K562 (cell line): ENCODE data around the gene NMRK1.

Source experiments
- GATAD2B ChIP-seq: fragments of 450-650 bp; IDR thresholded peaks from 2 replicates; pipeline ENCODE4 v1.6.1; 2017; ENCODE audit warnings: mild to moderate bottlenecking, borderline replicate concordance
- MYBL2 ChIP-seq, 2 experiments: fragments of 450-650 bp in 1 of 2; sonication (generic) in 1 of 2; formaldehyde crosslinking in 1 of 2; IDR thresholded peaks; 2 replicates each; pipeline versions ENCODE4 v1.6.1 to v1.8.1; 2017 to 2022; ENCODE audit warnings: borderline replicate concordance in 1 of 2, inconsistent platforms in 1 of 2, low read depth in 1 of 2, mild to moderate bottlenecking in 1 of 2, missing genetic modification reagents in 1 of 2, moderate library complexity in 1 of 2
- PCBP1 ChIP-seq: fragments of 200-400 bp; formaldehyde crosslinking; IDR thresholded peaks from 2 replicates; pipeline ENCODE4 v1.6.1; 2018; ENCODE audit warnings: mild to moderate bottlenecking, low read depth, low read length; ENCODE audit not compliant: poor library complexity, severe bottlenecking
- PHF20 ChIP-seq: fragments of 450-650 bp; IDR thresholded peaks from 2 replicates; pipeline ENCODE4 v1.6.1; 2018; ENCODE audit not compliant: partially characterized antibody
- SIRT6 ChIP-seq: IDR thresholded peaks from one replicate; pipeline ENCODE4 v1.6.1; 2012; ENCODE audit warnings: low read depth, mild to moderate bottlenecking, control low read depth, inconsistent platforms, low read length, moderate library complexity
- SPI1 ChIP-seq: IDR thresholded peaks from 2 replicates; pipeline ENCODE4 v1.6.1; 2011; ENCODE audit warnings: low read depth, low read length, control low read depth, borderline replicate concordance
- SREBF2 ChIP-seq: sonication (generic); formaldehyde crosslinking; IDR thresholded peaks from 2 replicates; pipeline ENCODE4 v1.4.0; 2020; ENCODE audit warnings: mild to moderate bottlenecking, missing genetic modification reagents
- SRSF7 ChIP-seq: fragments of 200-400 bp; formaldehyde crosslinking; optimal IDR thresholded peaks from 2 replicates; pipeline ENCODE3; 2017; ENCODE audit warnings: mild to moderate bottlenecking, low read depth, low read length
- ZNF232 ChIP-seq: sonication (generic); formaldehyde crosslinking; IDR thresholded peaks from 2 replicates; pipeline ENCODE4 v1.8.0; 2022; ENCODE audit warnings: mild to moderate bottlenecking, missing genetic modification reagents
- TF ChIP-seq, protein P1 (sequence below), 2 experiments: fragments of 450-650 bp; formaldehyde crosslinking in 1 of 2; IDR thresholded peaks; 2 replicates each; pipeline versions ENCODE4 v1.4.0 to v1.6.1; 2014 to 2020; ENCODE audit warnings: mild to moderate bottlenecking in 2 of 2, borderline replicate concordance in 1 of 2, low read depth in 1 of 2
- TF ChIP-seq, protein P2 (sequence below): sonication (generic); formaldehyde crosslinking; IDR thresholded peaks from 2 replicates; pipeline ENCODE4 v1.8.1; 2023; ENCODE audit warnings: missing genetic modification reagents, mild to moderate bottlenecking, borderline replicate concordance

DNA sequence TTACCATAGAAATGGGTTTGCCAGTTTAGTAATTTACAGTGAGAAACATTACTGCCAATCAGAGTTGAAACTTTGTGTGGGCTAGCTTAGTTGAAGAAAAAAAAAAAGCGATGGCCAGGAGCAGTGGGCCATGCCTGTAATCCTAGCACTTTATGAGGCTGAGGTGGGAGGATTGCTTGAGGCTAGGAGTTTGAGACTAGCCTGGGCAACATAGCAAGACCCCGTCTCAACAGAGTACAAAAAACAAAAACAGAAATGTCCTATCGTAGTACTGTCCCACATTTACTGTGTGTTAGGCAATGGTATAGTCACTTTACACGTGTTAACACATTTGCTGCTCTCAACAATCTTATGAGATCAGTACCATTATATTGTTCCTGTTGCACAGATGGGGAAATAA lies 2.6 kb upstream of the NMRK1 start:
- TF ChIP-seq SIRT6 = no peak
- TF ChIP-seq PCBP1 = no peak
- no peak for TF ChIP-seq GATAD2B
- TF ChIP-seq, protein P1, sequence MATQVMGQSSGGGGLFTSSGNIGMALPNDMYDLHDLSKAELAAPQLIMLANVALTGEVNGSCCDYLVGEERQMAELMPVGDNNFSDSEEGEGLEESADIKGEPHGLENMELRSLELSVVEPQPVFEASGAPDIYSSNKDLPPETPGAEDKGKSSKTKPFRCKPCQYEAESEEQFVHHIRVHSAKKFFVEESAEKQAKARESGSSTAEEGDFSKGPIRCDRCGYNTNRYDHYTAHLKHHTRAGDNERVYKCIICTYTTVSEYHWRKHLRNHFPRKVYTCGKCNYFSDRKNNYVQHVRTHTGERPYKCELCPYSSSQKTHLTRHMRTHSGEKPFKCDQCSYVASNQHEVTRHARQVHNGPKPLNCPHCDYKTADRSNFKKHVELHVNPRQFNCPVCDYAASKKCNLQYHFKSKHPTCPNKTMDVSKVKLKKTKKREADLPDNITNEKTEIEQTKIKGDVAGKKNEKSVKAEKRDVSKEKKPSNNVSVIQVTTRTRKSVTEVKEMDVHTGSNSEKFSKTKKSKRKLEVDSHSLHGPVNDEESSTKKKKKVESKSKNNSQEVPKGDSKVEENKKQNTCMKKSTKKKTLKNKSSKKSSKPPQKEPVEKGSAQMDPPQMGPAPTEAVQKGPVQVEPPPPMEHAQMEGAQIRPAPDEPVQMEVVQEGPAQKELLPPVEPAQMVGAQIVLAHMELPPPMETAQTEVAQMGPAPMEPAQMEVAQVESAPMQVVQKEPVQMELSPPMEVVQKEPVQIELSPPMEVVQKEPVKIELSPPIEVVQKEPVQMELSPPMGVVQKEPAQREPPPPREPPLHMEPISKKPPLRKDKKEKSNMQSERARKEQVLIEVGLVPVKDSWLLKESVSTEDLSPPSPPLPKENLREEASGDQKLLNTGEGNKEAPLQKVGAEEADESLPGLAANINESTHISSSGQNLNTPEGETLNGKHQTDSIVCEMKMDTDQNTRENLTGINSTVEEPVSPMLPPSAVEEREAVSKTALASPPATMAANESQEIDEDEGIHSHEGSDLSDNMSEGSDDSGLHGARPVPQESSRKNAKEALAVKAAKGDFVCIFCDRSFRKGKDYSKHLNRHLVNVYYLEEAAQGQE (IDR thresholded peaks at IDR 0.05; ENCODE audit: borderline replicate concordance) = no peak
- TF ChIP-seq, protein P1 (CRISPR knock-in tag; IDR thresholded peaks at IDR 0.05; ENCODE audit: low read depth) = no peak
- TF ChIP-seq SRSF7 = no peak
- TF ChIP-seq SREBF2 (CRISPR knock-in tag) = no peak
- no peak for TF ChIP-seq ZNF232 (CRISPR knock-in tag)
- TF ChIP-seq, protein P2, sequence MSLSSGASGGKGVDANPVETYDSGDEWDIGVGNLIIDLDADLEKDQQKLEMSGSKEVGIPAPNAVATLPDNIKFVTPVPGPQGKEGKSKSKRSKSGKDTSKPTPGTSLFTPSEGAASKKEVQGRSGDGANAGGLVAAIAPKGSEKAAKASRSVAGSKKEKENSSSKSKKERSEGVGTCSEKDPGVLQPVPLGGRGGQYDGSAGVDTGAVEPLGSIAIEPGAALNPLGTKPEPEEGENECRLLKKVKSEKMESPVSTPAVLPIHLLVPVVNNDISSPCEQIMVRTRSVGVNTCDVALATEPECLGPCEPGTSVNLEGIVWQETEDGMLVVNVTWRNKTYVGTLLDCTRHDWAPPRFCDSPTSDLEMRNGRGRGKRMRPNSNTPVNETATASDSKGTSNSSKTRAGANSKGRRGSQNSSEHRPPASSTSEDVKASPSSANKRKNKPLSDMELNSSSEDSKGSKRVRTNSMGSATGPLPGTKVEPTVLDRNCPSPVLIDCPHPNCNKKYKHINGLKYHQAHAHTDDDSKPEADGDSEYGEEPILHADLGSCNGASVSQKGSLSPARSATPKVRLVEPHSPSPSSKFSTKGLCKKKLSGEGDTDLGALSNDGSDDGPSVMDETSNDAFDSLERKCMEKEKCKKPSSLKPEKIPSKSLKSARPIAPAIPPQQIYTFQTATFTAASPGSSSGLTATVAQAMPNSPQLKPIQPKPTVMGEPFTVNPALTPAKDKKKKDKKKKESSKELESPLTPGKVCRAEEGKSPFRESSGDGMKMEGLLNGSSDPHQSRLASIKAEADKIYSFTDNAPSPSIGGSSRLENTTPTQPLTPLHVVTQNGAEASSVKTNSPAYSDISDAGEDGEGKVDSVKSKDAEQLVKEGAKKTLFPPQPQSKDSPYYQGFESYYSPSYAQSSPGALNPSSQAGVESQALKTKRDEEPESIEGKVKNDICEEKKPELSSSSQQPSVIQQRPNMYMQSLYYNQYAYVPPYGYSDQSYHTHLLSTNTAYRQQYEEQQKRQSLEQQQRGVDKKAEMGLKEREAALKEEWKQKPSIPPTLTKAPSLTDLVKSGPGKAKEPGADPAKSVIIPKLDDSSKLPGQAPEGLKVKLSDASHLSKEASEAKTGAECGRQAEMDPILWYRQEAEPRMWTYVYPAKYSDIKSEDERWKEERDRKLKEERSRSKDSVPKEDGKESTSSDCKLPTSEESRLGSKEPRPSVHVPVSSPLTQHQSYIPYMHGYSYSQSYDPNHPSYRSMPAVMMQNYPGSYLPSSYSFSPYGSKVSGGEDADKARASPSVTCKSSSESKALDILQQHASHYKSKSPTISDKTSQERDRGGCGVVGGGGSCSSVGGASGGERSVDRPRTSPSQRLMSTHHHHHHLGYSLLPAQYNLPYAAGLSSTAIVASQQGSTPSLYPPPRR = no peak
- no peak for TF ChIP-seq MYBL2 (IDR thresholded peaks at IDR 0.05; ENCODE audit: low read depth)
- TF ChIP-seq MYBL2 (CRISPR knock-in tag; IDR thresholded peaks at IDR 0.05; ENCODE audit: borderline replicate concordance) = no peak
- TF ChIP-seq PHF20 = no peak
- no peak for TF ChIP-seq SPI1
